ENCODE results near the gene AFF3.

GRCh38 chr2:99944019-99944418 is 198.4 kb downstream of the AFF3 start:
- TF ChIP-seq EZH2 (IDR thresholded peaks at IDR 0.05; ENCODE audit: borderline replicate concordance, low read length) = no peak
- no peak for TF ChIP-seq CTCF (IDR thresholded peaks at IDR 0.05; ENCODE audit: low read length)

Data from OCI-LY1 (cell line).